Endothelial cell of umbilical vein (primary cell): ENCODE measurements around the gene DNASE1L1. TPM values are rescaled to one million over a fixed set of nuclear protein-coding genes. Genes with fewer than 3 reads are reported as not detected.

Experiments
- BruUV-seq: library from RNA; stranded (reverse); fragments of 400-500 nt; replicated peaks from 2 replicates; lab custom pipeline; 2021; lab: Mats Ljungman, UMichigan
- CTCF ChIA-PET: fragments of 300-600, 350-600 bp; sonication (Branson Sonifier 250); formaldehyde crosslinking; loops from one replicate; lab custom pipeline; 2021; ENCODE audit warnings: antibody characterized with exemption, inconsistent platforms; lab: Charles Lee
- POLR2A ChIA-PET: fragments of 300-600, 350-600 bp; sonication (Branson Sonifier 250); formaldehyde crosslinking; loops from one replicate; lab custom pipeline; 2021; ENCODE audit warnings: antibody characterized with exemption, inconsistent platforms; lab: Charles Lee
- DNase-seq: peaks from one replicate; pipeline ENCODE4 v3.0.0-alpha.2; 2011; ENCODE audit warnings: low read depth, low spot score
- FAIRE-seq: peaks from 2 replicates; lab custom pipeline; 2011; peaks lifted over from hg19 to GRCh38; lab: Jason Lieb, UNC
- H2AFZ ChIP-seq: 2 replicates; pipeline ENCODE4 v1.6.0; 2012; ENCODE audit warnings: low read depth, low read length, control low read depth, inconsistent platforms
- H3K27ac ChIP-seq: 2 replicates; pipeline ENCODE4 v1.5.1; 2011; ENCODE audit warnings: low read depth, mild to moderate bottlenecking, control low read depth, low read length, moderate library complexity; ENCODE audit not compliant: insufficient read depth
- H3K27me3 ChIP-seq, 2 experiments: 2 replicates each; pipeline versions ENCODE4 v1.6.0 to v1.6.1; 2011; ENCODE audit warnings: low read length in 2 of 2, mixed read lengths in 1 of 2; ENCODE audit not compliant: control insufficient read depth in 2 of 2, insufficient read depth in 2 of 2
- H3K36me3 ChIP-seq, 2 experiments: 2 replicates in 1 of 2; 3 replicates in 1 of 2; pipeline ENCODE4 v1.5.1; 2011; ENCODE audit warnings: low read length in 2 of 2, mild to moderate bottlenecking in 1 of 2, moderate library complexity in 1 of 2; ENCODE audit not compliant: control insufficient read depth in 2 of 2, insufficient read depth in 2 of 2; ENCODE audit errors: extremely low read depth in 1 of 2
- H3K4me1 ChIP-seq: 3 replicates; pipeline ENCODE4 v1.5.1; 2011; ENCODE audit warnings: mild to moderate bottlenecking, low read length; ENCODE audit not compliant: control insufficient read depth, insufficient read depth; ENCODE audit errors: extremely low read depth
- H3K4me2 ChIP-seq: 2 replicates; pipeline ENCODE4 v1.6.1; 2011; ENCODE audit warnings: low read length, control low read depth, mixed read lengths; ENCODE audit not compliant: insufficient read depth
- H3K4me3 ChIP-seq, 3 experiments: fragments of 200-600 bp in 1 of 3; sonication (generic), shearing (Covaris generic) in 1 of 3; replicated peaks in 1 of 3; 2 replicates each; pipeline ENCODE4 v1.5.1; 2011 to 2016; ENCODE audit warnings: control low read depth in 3 of 3, low read length in 3 of 3, mild to moderate bottlenecking in 2 of 3, inconsistent platforms in 1 of 3, low read depth in 1 of 3, moderate library complexity in 1 of 3; ENCODE audit not compliant: insufficient read depth in 1 of 3
- H3K79me2 ChIP-seq: 2 replicates; pipeline ENCODE4 v1.6.0; 2012; ENCODE audit warnings: low read length, inconsistent platforms; ENCODE audit not compliant: control insufficient read depth, insufficient read depth
- H3K9ac ChIP-seq: replicated peaks from 2 replicates; pipeline ENCODE3; 2011; ENCODE audit warnings: low read length, control low read depth; ENCODE audit not compliant: insufficient read depth; ENCODE audit errors: extremely low read depth
- H3K9me1 ChIP-seq: replicated peaks from 3 replicates; pipeline ENCODE4 v1.6.0; 2011; ENCODE audit warnings: mild to moderate bottlenecking, low read length; ENCODE audit not compliant: control insufficient read depth, insufficient read depth; ENCODE audit errors: extremely low read depth
- H3K9me3 ChIP-seq: replicated peaks from 2 replicates; pipeline ENCODE4 v1.5.1; 2012; ENCODE audit warnings: low read length, inconsistent platforms; ENCODE audit not compliant: control insufficient read depth, insufficient read depth
- H4K20me1 ChIP-seq: replicated peaks from 2 replicates; pipeline ENCODE3; 2011; ENCODE audit warnings: mild to moderate bottlenecking, low read length; ENCODE audit not compliant: control insufficient read depth, insufficient read depth; ENCODE audit errors: extremely low read depth
- EZH2 ChIP-seq: IDR thresholded peaks from 2 replicates; pipeline ENCODE4 v1.6.1; 2012; ENCODE audit warnings: borderline replicate concordance, low read depth, mild to moderate bottlenecking, moderate library complexity, low read length, inconsistent platforms; ENCODE audit not compliant: severe bottlenecking
- FOS ChIP-seq: IDR thresholded peaks from 2 replicates; pipeline ENCODE4 v1.6.1; 2011; ENCODE audit warnings: mild to moderate bottlenecking, low read length, moderate library complexity, borderline replicate concordance; ENCODE audit not compliant: insufficient read depth
- GATA2 ChIP-seq: IDR thresholded peaks from 2 replicates; pipeline ENCODE4 v1.7.0; 2011; ENCODE audit warnings: low read depth, mild to moderate bottlenecking, moderate library complexity, mixed read lengths, low read length; ENCODE audit not compliant: insufficient read length, insufficient read depth
- JUN ChIP-seq: IDR thresholded peaks from 2 replicates; pipeline ENCODE4 v1.6.1; 2011; ENCODE audit warnings: borderline replicate concordance, low read depth; ENCODE audit not compliant: insufficient read length, insufficient read depth
- MYC ChIP-seq: IDR thresholded peaks from one replicate; pipeline ENCODE4 v1.6.1; 2011; ENCODE audit warnings: mild to moderate bottlenecking, low read depth, low read length
- POLR2A ChIP-seq: IDR thresholded peaks from 2 replicates; pipeline ENCODE4 v1.6.1; 2012; ENCODE audit warnings: low read depth, mild to moderate bottlenecking, control low read depth, low read length
- POLR2AphosphoS5 ChIP-seq: IDR thresholded peaks from 2 replicates; pipeline ENCODE4 v1.6.1; 2012; ENCODE audit warnings: low read depth, mild to moderate bottlenecking, control low read depth, low read length, moderate library complexity; ENCODE audit not compliant: insufficient read depth
- dilution Hi-C: fragments of 300-500 bp; cut with MboI; formaldehyde crosslinking; loops from one replicate; pipeline ENCODE4 v1.15.0; 2019; ENCODE audit warnings: low sequenced_read_pairs; ENCODE audit not compliant: extremely low pct_ligation_motif_present
- intact Hi-C: fragments of 100-400 bp; cut with micrococcal nuclease; formaldehyde crosslinking; loops from one replicate; pipeline ENCODE4 v1.10.0; 2022
- polyA plus RNA-seq, 4 experiments: library from polyadenylated mRNA; depleted of rRNA in 3 of 4; stranded (reverse) in 3 of 4; unstranded in 1 of 4; fragments of >200 nt; gene quantifications; 2 replicates each; pipeline versions ENCODE4 v1.2.1 to v1.2.3, GENCODE V29; 2011 to 2012; ENCODE audit warnings: missing spikeins in 1 of 4
- total RNA-seq: library from RNA; stranded (reverse); gene quantifications from 2 replicates; pipeline ENCODE4 v1.2.3, GENCODE V29; 2021
- TF ChIP-seq, protein P1 (sequence below): IDR thresholded peaks from 2 replicates; pipeline ENCODE4 v1.6.1; 2011; ENCODE audit not compliant: insufficient read depth, insufficient read length
- TF ChIP-seq, protein P2 (sequence below), 2 donors: IDR thresholded peaks; 1 replicate in 1 of 2; 2 replicates in 1 of 2; pipeline ENCODE4 v1.5.1; 2011; ENCODE audit warnings: low read length in 2 of 2, mild to moderate bottlenecking in 2 of 2, moderate library complexity in 2 of 2, control low read depth in 1 of 2, inconsistent platforms in 1 of 2, low read depth in 1 of 2; ENCODE audit not compliant: insufficient read depth in 1 of 2; ENCODE audit errors: extremely low read depth in 1 of 2

Gene DNASE1L1
- total and polyA plus RNA-seq, 2 donors (not counting 3 experiments of a cell fraction or from before 2014, with no cell fraction given): 61.5 to 84.9 TPM

DNA sequence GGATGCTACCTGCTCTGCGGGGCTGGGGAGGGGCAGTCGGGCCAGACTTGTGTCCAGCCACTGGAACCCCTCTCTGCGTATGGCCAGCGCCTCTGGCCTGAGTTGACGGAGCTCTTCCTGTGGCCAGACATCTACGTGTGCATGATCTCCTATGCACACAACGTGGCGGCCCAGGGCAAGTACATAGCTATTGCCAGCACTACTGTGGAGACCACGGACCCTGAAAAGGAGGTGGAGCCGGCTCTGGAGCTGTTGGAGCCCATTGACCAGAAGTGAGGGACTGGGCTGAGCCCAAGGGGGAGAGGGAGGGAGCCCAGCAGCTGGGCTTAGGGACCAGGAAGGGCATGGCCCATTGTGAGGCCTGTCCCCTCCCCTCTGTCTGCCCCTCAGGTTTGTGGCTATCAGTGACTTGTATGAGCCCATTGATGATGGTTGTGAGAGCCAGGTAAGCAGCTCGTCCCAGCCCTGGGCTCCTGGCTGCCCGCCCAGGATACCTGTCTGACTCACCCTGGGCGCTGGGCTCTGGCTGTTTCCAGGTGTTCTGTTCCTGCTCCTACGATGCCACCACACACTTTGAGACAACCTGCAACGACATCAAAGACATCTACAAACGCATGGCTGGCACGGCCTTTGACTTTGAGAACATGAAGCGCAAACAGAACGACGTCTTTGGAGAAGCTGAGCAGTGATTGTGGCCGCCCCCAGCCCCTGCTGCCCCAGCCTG lies 33.1 kb upstream of the DNASE1L1 start:
- H3K9me1 ChIP-seq: no peaks in the 10 kb centered on the region
- no peaks in the 10 kb centered on the region for H3K27me3 ChIP-seq
- ChIA-PET POLR2A (no interaction called here), CTCF (interaction anchor here (1.4 kb wide), 1 partner anchor 15 kb away, joined by 3 read pairs; no protein-coding TSS in a partner anchor)
- H4K20me1 ChIP-seq: no peaks in the 10 kb centered on the region
- no peak for DNase-seq
- H3K4me1 ChIP-seq: peaks cover 15% of the 10 kb centered on the region
- no peak for FAIRE-seq
- peaks cover 4 to 28% of the 10 kb centered on the region in 2 experiments for H3K36me3 ChIP-seq
- H3K4me2 ChIP-seq: no peak overlapping the region
- H3K27ac ChIP-seq: no peak overlapping the region
- H3K9ac ChIP-seq: no peak overlapping the region
- no peak overlapping the region for H3K4me3 ChIP-seq
- no peaks in the 10 kb centered on the region for H3K9me3 ChIP-seq
- H3K79me2 ChIP-seq: peaks cover 65% of the 10 kb centered on the region
- TF ChIP-seq MYC (no peak), POLR2AphosphoS5 (no peak), GATA2 (no peak), JUN (no peak), POLR2A (no peak), FOS (no peak), EZH2 (no peak)
- TF ChIP-seq, protein P1, sequence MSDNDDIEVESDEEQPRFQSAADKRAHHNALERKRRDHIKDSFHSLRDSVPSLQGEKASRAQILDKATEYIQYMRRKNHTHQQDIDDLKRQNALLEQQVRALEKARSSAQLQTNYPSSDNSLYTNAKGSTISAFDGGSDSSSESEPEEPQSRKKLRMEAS: no peak
- TF ChIP-seq, protein P2, sequence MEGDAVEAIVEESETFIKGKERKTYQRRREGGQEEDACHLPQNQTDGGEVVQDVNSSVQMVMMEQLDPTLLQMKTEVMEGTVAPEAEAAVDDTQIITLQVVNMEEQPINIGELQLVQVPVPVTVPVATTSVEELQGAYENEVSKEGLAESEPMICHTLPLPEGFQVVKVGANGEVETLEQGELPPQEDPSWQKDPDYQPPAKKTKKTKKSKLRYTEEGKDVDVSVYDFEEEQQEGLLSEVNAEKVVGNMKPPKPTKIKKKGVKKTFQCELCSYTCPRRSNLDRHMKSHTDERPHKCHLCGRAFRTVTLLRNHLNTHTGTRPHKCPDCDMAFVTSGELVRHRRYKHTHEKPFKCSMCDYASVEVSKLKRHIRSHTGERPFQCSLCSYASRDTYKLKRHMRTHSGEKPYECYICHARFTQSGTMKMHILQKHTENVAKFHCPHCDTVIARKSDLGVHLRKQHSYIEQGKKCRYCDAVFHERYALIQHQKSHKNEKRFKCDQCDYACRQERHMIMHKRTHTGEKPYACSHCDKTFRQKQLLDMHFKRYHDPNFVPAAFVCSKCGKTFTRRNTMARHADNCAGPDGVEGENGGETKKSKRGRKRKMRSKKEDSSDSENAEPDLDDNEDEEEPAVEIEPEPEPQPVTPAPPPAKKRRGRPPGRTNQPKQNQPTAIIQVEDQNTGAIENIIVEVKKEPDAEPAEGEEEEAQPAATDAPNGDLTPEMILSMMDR (IDR thresholded peaks at IDR 0.05; ENCODE audit: extremely low read depth in 1 of 2, insufficient read depth in 1 of 2, low read depth in 1 of 2, low read length in 2 of 2): no peak
- intact Hi-C loops (loop anchor here (5.0 kb wide), 2 partner anchors 35 kb away; partner anchors contain the start of genes DNASE1L1 and LAGE3), dilution Hi-C loops (no loop called here)
- BruUV-seq: TSS peak; percentile 24
- no peak overlapping the region for H2AFZ ChIP-seq
